Activated naive CD8-positive, alpha-beta T cell treated with anti-CD3 and anti-CD28 coated beads, Interleukin-2, amount 50 U/mL, for 24 hours (primary cell): ENCODE results near the gene WASHC3.

ENCODE experiments used
- ATAC-seq: fragments of 150-1000 bp; cut with Tn5 transposase; one replicate; pipeline ENCODE4 v1.10.0; 2021
- DNase-seq: peaks from one replicate; pipeline ENCODE4 v3.0.0; 2021
- H3K27ac Mint-ChIP-seq: one replicate; pipeline ENCODE4 v1.8.0; 2021; ENCODE audit warnings: mild to moderate bottlenecking, mixed read lengths
- H3K27me3 Mint-ChIP-seq: one replicate; pipeline ENCODE4 v1.8.0; 2021; ENCODE audit warnings: mixed read lengths
- H3K36me3 Mint-ChIP-seq: one replicate; pipeline ENCODE4 v1.8.0; 2021; ENCODE audit warnings: low read depth, mixed read lengths
- H3K4me1 Mint-ChIP-seq: one replicate; pipeline ENCODE4 v1.8.0; 2021; ENCODE audit warnings: mixed read lengths
- H3K4me3 Mint-ChIP-seq: one replicate; pipeline ENCODE4 v1.8.0; 2021; ENCODE audit warnings: mild to moderate bottlenecking, moderate library complexity, mixed read lengths
- H3K9me3 Mint-ChIP-seq: one replicate; pipeline ENCODE4 v1.8.0; 2021; ENCODE audit warnings: mixed read lengths

WASHC3 gene

DNA sequence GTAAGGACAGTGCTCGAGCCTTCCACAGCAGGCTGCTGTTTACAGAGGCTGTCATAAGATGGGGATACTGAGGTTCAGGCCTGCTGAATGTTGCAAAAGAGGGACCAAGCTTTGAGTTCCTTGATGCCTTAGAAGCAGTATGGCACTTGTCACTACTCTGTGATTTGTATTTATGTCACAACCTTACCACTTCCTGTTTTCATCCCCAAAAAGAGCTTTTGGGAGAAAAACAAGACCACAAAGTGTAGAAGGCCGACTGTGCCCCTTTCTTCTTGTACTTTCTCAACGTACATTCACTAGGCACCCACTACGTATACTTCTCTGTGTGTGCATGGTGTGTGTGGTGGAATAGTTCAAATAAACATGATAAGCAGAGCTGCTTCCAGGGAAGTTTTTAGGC is 94.3 kb downstream of the WASHC3 start:
- Mint-ChIP-seq H3K9me3 (no peaks in the 10 kb centered on the region), H3K27ac (no peak overlapping the region), H3K4me3 (no peak overlapping the region), H3K4me1 (peaks cover 9% of the 10 kb centered on the region), H3K36me3 (no peaks in the 10 kb centered on the region), H3K27me3 (peaks cover 1% of the 10 kb centered on the region)
- ATAC-seq = no peak
- DNase-seq = no peak

DNA sequence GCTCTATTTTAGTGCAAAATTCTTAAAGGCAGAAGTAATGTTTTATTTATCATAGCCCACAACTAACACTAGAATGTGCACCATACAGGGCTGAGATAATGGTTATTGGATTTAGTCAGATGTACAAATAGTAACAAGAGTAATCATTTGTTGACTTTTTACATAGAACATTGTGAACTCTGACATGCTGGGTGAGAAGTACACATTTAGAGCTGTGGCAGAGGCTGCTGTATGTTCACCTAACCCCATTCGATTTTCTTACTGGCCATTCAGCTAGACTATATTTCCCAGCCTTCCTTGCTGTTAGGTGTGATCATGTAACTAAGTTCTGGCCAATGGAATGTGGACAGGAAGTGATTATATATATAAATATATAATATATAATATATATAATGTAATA is 95.3 kb downstream of the WASHC3 start:
- ATAC-seq = no peak

DNA sequence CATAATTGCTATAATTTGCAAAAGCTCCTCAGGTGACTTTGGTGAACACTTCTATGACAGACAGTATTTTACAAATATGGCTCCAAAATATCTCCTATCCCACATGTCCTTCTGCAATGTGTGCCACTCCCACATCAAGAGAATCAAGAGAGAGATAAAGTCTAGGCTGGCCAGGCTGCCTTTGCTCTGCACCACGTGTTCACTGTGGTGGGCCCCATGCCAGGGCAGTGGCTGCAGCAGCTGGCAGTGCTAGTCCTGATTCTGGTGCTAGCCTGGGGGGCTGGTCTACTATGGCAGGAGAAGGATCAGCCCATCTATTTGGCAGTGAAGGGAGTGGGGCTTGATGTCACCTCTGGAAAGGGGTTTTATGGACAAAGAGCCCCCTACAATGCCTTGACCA is 98.1 kb downstream of the WASHC3 start:
- no peak overlapping the region for H3K4me3 Mint-ChIP-seq
- no peak for ATAC-seq
- DNase-seq = no peak
- no peaks in the 10 kb centered on the region for H3K27me3 Mint-ChIP-seq
- H3K9me3 Mint-ChIP-seq = peaks cover 12% of the 10 kb centered on the region
- no peaks in the 10 kb centered on the region for H3K36me3 Mint-ChIP-seq
- no peak overlapping the region for H3K27ac Mint-ChIP-seq
- H3K4me1 Mint-ChIP-seq = peaks cover 6% of the 10 kb centered on the region

More for the DNA sequence above, 95.3 kb downstream of the WASHC3 start:
- no peaks in the 10 kb centered on the region for H3K36me3 Mint-ChIP-seq
- H3K27ac Mint-ChIP-seq = no peak overlapping the region
- H3K27me3 Mint-ChIP-seq = peaks cover 1% of the 10 kb centered on the region
- H3K4me1 Mint-ChIP-seq = peaks cover 9% of the 10 kb centered on the region
- no peak overlapping the region for H3K4me3 Mint-ChIP-seq
- no peaks in the 10 kb centered on the region for H3K9me3 Mint-ChIP-seq
- no peak for DNase-seq
